Measurements from ENCODE around the gene GH2.
A peak's percentile ranks its signal among the peaks of the same experiment; 100 is the strongest.
"Not testable (repeated sequence)": the region's sequence is repeated elsewhere in the genome, so short reads cannot be mapped to it uniquely, and the experiment has no call there.

Gene GH2

DNA sequence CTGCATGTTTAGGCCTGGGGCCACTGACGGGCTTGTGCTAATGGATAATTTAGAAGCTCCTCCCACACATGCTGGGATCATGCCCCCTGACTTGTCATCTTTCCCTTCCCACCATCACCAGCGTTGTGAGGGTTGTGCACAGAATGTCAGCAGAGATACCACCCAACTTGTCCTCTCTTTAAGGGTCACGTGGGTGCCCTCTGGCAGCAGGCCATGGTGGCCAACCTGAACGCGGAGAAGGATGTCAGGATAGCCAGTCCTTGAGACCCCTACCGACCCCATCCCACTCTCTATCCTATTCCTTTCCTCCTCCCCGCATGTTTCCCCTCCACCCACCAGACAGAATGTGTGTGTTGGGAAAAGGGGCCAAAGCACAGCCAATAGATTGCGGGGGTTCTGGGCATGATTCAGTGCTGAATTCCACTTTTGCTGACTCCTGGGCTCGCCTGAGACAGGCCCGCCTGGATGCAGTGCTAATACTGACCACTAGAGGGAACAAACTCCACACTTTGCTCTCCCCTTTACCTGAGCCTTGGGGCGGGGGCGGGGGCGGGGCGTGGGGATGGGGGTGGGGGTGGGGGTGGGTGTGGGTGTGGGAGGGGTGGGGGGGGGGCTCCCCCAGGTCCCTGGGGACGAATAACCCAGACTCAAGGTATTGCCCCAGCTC is at the start of gene GH2:
Gene GH2 (minus strand): TSS at position 10 of the 667 bp plus-strand sequence. CDS start 143 bp downstream, outside the sequence.
- DNase-seq (ENCODE audit: low spot score), result peak; percentile 76

- no peak for DNase-seq (ENCODE audit: low spot score)
Observed at GRCh38 chr17:63930951-63931575, 49.3 kb upstream of the GH2 start.

- no peak for DNase-seq (ENCODE audit: low spot score)
Observed at GRCh38 chr17:63929860-63930766, 48.4 kb upstream of the GH2 start.

DNA sequence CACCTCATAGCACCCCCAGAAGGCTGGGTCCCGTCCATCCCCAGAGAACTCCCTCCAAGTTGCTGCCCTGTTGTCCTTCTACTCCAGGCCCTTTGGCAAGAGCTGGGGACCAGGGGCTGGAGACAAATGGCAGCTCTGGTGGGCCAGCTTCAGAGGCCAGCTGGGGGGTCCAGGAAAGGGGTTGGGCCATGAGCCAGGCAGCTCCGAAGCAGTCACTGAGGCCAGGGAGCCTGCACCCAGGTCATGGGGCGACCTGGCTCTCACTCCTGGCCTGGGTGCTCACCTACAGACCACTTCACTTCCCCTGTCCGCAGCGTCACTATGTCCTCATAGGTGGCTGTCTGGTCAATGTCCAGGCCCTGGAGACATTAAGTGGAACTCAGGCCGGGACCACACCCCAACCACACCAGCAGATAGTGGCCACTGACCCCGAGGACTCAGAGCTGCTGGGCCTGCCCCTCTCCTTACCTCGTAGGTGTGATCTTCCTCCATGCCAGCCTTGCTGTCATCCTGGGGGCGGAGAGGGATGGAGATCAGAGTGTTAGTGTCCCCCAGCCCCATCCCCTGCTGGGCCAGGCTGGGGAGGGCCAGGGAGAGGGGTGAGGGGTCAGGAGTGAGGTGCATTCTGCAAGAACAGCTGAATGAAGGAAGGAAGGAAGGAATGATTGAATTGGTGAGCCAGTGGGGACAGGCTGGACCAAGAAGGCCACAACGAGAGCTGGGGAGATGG is 47.4 kb upstream of the GH2 start:
- no peak for DNase-seq (ENCODE audit: low spot score)

GRCh38 chr17:63928172-63928666 is 46.5 kb upstream of the GH2 start:
- no peak for DNase-seq (ENCODE audit: low spot score)

GRCh38 chr17:63927464-63928171 is 45.9 kb upstream of the GH2 start:
- peak; percentile 11 for DNase-seq (ENCODE audit: low spot score)

GRCh38 chr17:63926164-63926563 is 44.4 kb upstream of the GH2 start:
- DNase-seq (ENCODE audit: low spot score), result no peak

DNA sequence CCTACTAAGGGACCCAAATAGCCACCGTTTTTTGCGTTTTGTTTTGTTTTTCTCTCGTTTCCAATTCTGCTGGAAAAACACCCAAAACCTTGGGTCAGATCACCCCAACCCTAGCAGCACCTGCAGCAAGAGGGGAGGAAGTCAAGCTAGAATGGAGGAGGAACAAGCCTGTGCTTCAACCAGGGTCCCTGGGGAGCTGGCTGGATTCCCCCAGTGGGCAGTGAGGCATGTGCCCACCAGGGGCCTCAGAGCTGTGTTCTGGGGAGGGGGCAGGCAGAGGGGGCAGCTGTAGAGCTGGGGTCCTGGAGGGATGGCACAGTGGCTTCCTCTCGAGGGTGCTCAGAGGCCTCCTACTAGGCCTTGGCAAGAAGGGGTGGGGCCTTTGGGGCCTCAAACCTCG is 43.9 kb upstream of the GH2 start:
- DNase-seq (ENCODE audit: low spot score), result no peak

DNA sequence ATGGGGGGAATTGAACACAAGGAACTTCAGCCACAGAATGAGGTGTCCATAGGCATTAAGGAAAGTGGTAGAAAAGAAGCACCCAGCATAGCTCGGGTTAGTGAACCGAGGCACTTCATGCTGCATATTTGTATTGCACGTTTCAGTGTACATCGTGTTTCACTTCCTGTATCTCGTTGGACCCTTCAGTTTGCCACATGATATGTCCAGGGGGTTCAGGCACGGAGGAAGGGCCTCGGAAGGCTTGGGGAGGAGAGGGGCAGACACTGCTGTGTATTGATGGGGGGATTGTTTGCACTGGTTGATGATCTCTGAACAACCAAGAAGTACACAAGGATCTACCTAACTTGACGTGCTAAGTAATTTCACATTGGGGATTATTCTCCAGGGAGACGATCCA is 40.7 kb upstream of the GH2 start:
- DNase-seq (ENCODE audit: low spot score), result not testable (repeated sequence)

GRCh38 chr17:63920779-63921178 is 39.0 kb upstream of the GH2 start:
- DNase-seq (ENCODE audit: low spot score), result not testable (repeated sequence)

GRCh38 chr17:63920050-63920449 is 38.3 kb upstream of the GH2 start:
- DNase-seq (ENCODE audit: low spot score), result not testable (repeated sequence)

DNA sequence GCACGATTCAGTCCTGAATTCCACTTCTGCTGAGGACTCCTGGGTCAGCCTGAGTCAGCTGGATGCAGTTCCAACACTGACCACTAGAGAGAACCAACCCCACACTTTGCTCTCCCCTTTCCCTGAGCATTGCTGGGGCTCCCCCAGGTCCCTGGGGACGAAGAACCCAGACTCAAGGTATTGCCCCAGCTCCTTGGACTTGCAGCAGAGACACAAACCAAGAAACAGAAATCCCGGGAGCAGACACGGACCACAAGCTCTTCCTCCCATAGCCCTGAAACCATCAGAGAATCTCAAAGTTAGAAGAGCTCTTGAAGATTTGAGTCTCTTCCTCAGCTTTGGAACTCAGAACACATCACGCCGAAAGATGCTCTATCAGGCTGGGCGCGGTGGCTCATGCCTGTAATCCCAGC is 37.6 kb upstream of the GH2 start:
- DNase-seq (ENCODE audit: low spot score), result peak; percentile 73

GRCh38 chr17:63918789-63919305 is 37.1 kb upstream of the GH2 start, which contains the start of gene GH1:
Gene GH1, minus strand, starts transcription at chr17:63918839. Its CDS starts 63 bp downstream, at chr17:63918776.
- DNase-seq (ENCODE audit: low spot score), result not testable (repeated sequence)

- DNase-seq (ENCODE audit: low spot score), result no peak
Observed at GRCh38 chr17:63918305-63918704, 36.6 kb upstream of the GH2 start.

DNA sequence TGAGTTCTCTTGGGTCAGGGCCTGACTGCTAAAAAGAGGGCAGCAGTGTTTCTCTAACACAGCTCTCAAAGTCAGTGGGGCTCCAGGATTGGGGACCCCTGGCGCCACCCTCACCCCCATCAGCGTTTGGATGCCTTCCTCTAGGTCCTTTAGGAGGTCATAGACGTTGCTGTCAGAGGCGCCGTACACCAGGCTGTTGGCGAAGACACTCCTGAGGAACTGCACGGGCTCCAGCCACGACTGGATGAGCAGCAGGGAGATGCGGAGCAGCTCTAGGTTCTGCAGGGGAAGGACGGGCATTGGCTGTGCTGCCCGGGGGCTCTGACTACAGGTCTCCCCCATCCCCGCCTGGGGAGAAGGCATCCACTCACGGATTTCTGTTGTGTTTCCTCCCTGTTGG is 35.9 kb upstream of the GH2 start:
- no peak for DNase-seq (ENCODE audit: low spot score)

DNA sequence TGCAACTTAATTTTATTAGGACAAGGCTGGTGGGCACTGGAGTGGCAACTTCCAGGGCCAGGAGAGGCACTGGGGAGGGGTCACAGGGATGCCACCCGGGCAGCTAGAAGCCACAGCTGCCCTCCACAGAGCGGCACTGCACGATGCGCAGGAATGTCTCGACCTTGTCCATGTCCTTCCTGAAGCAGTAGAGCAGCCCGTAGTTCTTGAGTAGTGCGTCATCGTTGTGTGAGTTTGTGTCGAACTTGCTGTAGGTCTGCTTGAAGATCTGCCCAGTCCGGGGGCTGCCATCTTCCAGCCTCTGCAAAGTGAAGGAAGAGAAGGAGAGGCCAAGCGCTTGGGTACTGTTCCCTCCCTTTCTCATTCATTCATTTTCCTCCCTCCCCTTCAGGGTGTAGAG is 35.5 kb upstream of the GH2 start:
- DNase-seq (ENCODE audit: low spot score), result not testable (repeated sequence)

DNA sequence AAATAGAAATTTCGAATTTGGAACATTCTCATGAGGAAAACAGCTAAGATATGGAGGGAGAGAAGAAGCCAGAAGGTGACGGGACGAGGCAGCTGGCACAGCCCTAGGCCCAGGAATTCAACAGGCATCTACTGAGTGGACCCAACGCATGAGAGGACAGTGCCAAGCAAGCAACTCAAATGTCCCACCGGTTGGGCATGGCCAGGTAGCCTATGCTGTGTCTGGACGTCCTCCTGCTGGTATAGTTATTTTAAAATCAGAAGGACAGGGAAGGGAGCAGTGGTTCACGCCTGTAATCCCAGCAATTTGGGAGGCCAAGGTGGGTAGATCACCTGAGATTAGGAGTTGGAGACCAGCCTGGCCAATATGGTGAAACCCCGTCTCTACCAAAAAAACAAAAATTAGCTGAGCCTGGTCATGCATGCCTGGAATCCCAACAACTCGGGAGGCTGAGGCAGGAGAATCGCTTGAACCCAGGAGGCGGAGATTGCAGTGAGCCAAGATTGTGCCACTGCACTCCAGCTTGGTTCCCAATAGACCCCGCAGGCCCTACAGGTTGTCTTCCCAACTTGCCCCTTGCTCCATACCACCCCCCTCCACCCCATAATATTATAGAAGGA is 34.9 kb upstream of the GH2 start:
- no peak for DNase-seq (ENCODE audit: low spot score)

DNA sequence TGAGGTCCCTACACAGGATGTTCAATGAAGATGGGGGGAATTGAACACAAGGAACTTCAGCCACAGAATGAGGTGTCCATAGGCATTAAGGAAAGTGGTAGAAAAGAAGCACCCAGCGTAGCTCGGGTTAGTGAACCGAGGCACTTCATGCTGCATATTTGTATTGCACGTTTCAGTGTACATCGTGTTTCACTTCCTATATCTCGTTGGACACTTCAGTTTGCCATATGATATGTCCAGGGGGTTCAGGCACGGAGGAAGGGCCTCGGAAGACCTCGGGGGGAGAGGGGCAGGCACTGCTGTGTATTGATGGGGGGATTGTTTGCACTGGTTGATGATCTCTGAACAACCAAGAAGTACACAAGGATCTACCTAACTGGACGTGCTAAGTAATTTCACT is 34.0 kb upstream of the GH2 start:
- DNase-seq (ENCODE audit: low spot score), result not testable (repeated sequence)

DNA sequence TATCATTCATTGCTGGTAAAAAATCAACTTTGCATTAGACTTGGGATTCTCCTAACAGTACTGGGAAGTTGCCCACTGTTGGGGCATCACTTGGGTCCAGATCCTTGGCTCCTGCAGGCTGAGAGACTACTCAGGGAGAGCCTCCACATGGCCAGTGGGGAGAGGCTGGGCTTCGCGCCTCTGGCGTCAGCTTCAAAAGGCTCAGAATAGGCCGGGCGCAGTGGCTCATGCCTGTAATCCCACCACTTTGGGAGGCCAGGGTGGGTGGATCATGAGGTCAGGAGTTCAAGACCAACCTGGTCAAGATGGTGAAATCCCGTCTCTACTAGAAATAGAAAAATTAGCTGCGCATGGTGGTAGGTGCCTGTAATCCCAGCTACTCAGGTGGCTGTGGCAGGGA is 32.7 kb upstream of the GH2 start:
- DNase-seq (ENCODE audit: low spot score), result no peak

DNA sequence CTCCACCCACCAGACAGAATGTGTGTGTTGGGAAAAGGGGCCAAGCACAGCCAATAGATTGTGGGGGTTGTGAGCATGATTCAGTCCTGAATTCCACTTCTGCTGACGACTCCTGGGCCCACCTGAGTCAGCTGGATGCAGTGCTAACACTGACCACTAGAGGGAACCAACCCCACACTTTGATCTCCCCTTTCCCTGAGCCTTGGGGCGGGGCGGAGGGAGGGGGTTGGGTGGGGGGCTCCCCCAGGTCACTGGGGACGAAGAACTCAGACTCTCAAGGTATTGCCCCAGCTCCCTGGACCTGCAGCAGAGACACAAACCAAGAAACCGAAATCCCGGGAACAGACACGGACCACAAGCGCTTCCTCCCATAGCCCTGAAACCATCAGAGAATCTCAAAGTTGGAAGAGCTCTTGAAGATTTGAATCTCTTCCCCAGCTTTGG is 29.9 kb upstream of the GH2 start:
- DNase-seq (ENCODE audit: low spot score), result peak; percentile 53

Data from HuH-7 (cell line).